ENCODE results near the gene SMIM9.
A peak's percentile ranks its signal among the peaks of the same experiment; 100 is the strongest.
"Not testable (repeated sequence)": the region's sequence is repeated elsewhere in the genome, so short reads cannot be mapped to it uniquely, and the experiment has no call there.

Gene SMIM9

GRCh38 chrX:154827194-154828015, 7.1 kb downstream of the SMIM9 start:
- no peaks in the 10 kb centered on the region for H3K9me3 ChIP-seq (ENCODE audit: control insufficient read depth, low read length)
- no peak for DNase-seq (ENCODE audit: low read depth)
- H3K9ac ChIP-seq (ENCODE audit: low read length) = no peak overlapping the region
- H3K36me3 ChIP-seq (ENCODE audit: control insufficient read depth, insufficient read depth, low read length, severe bottlenecking) = no peaks in the 10 kb centered on the region
- no peaks in the 10 kb centered on the region for H3K27me3 ChIP-seq (replicated peaks; ENCODE audit: control insufficient read depth, insufficient read depth, low read length)
- no peak overlapping the region for H3K4me3 ChIP-seq (ENCODE audit: low read length)
- H3K4me1 ChIP-seq (ENCODE audit: control insufficient read depth, insufficient read depth, low read length) = no peaks in the 10 kb centered on the region

DNA sequence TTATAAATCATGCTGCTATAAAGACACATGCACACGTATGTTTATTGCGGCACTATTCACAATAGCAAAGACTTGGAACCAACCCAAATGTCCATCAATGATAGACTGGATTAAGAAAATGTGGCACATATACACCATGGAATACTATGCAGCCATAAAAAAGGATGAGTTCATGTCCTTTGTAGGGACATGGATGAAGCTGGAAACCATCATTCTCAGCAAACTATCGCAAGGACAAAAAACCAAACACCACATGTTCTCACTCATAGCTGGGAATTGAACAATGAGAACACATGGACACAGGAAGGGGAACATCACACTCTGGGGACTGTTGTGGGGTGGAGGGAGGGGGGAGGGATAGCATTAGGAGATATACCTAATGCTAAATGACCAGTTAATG, 8.9 kb downstream of the SMIM9 start:
- not testable (repeated sequence) for H3K9me3 ChIP-seq (ENCODE audit: control insufficient read depth, low read length); H3K4me3 ChIP-seq (ENCODE audit: low read length); H3K36me3 ChIP-seq (ENCODE audit: control insufficient read depth, insufficient read depth, low read length, severe bottlenecking); H3K27me3 ChIP-seq (replicated peaks; ENCODE audit: control insufficient read depth, insufficient read depth, low read length); H3K9ac ChIP-seq (ENCODE audit: low read length); H3K4me1 ChIP-seq (ENCODE audit: control insufficient read depth, insufficient read depth, low read length); DNase-seq (ENCODE audit: low read depth)

- Histone ChIP-seq H3K27me3 (replicated peaks; ENCODE audit: control insufficient read depth, insufficient read depth, low read length) (no peaks in the 10 kb centered on the region), H3K4me1 (ENCODE audit: control insufficient read depth, insufficient read depth, low read length) (no peaks in the 10 kb centered on the region), H3K9ac (ENCODE audit: low read length) (no peak overlapping the region), H3K4me3 (ENCODE audit: low read length) (no peak overlapping the region), H3K9me3 (ENCODE audit: control insufficient read depth, low read length) (no peaks in the 10 kb centered on the region), H3K36me3 (ENCODE audit: control insufficient read depth, insufficient read depth, low read length, severe bottlenecking) (no peaks in the 10 kb centered on the region)
- no peak for DNase-seq (ENCODE audit: low read depth)
Measured at GRCh38 chrX:154824638-154825037, 9.8 kb downstream of the SMIM9 start.

- Histone ChIP-seq H3K4me3 (ENCODE audit: low read length) (no peak overlapping the region), H3K36me3 (ENCODE audit: control insufficient read depth, insufficient read depth, low read length, severe bottlenecking) (no peaks in the 10 kb centered on the region), H3K27me3 (replicated peaks; ENCODE audit: control insufficient read depth, insufficient read depth, low read length) (no peaks in the 10 kb centered on the region), H3K4me1 (ENCODE audit: control insufficient read depth, insufficient read depth, low read length) (no peaks in the 10 kb centered on the region), H3K9ac (ENCODE audit: low read length) (no peak overlapping the region), H3K9me3 (ENCODE audit: control insufficient read depth, low read length) (no peaks in the 10 kb centered on the region)
- DNase-seq (ENCODE audit: low read depth) = no peak
Measured at GRCh38 chrX:154822029-154822428, 12.4 kb downstream of the SMIM9 start.

- Histone ChIP-seq H3K36me3 (ENCODE audit: control insufficient read depth, insufficient read depth, low read length, severe bottlenecking) (no peaks in the 10 kb centered on the region), H3K9me3 (ENCODE audit: control insufficient read depth, low read length) (no peaks in the 10 kb centered on the region), H3K9ac (ENCODE audit: low read length) (no peak overlapping the region), H3K4me1 (ENCODE audit: control insufficient read depth, insufficient read depth, low read length) (no peaks in the 10 kb centered on the region), H3K4me3 (ENCODE audit: low read length) (no peak overlapping the region), H3K27me3 (replicated peaks; ENCODE audit: control insufficient read depth, insufficient read depth, low read length) (no peaks in the 10 kb centered on the region)
- no peak for DNase-seq (ENCODE audit: low read depth)
Measured at GRCh38 chrX:154821523-154821922, 12.9 kb downstream of the SMIM9 start.

GRCh38 chrX:154819771-154820341, 14.6 kb downstream of the SMIM9 start:
- Histone ChIP-seq H3K27me3 (replicated peaks; ENCODE audit: control insufficient read depth, insufficient read depth, low read length) (no peaks in the 10 kb centered on the region), H3K4me1 (ENCODE audit: control insufficient read depth, insufficient read depth, low read length) (no peaks in the 10 kb centered on the region), H3K9me3 (ENCODE audit: control insufficient read depth, low read length) (no peaks in the 10 kb centered on the region), H3K36me3 (ENCODE audit: control insufficient read depth, insufficient read depth, low read length, severe bottlenecking) (no peaks in the 10 kb centered on the region), H3K9ac (ENCODE audit: low read length) (no peak overlapping the region), H3K4me3 (ENCODE audit: low read length) (no peak overlapping the region)
- no peak for DNase-seq (ENCODE audit: low read depth)

DNA sequence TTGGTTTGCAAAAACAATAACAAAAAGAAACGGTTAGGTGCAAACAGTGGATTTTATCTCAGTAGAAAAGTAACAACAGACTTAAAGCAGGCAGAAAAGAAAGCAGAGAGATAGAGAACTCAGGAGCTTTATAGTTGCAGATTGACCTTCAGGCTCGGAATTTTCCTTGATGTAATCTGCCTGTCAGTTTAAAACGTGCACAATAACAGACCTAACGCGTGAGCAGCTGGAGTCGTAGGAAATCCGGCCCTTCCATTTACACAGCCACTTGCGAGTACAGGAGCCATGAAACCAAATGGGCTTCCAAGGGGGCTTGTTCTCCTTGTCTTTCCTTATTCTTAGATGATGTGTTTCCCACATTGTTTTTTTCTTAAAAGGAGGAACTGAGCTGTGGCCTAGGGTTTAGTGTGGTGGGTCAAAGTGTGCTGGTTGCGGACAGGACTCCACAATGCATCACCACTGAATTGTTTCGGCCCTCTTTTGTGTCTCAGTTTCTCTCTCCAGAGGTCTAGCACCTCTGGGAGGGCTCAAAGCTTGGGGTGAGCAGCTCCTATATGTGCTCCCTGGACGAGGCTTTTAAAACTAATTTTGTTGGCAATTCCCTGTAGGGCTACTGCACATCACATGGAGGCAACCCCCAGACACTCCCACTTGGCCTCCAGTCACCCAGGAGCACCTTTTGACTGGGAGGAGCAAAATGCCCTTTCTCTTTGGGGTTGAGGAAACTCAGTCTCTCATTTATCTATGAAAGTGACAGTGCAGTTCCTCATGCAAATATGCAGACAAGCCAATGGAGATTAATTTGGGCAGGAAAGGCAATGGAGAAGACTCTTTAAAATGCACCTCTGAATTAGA, 15.3 kb downstream of the SMIM9 start:
- DNase-seq (ENCODE audit: low read depth) = no peak
- H3K9me3 ChIP-seq (ENCODE audit: control insufficient read depth, low read length) = no peaks in the 10 kb centered on the region
- H3K9ac ChIP-seq (ENCODE audit: low read length) = no peak overlapping the region
- no peak overlapping the region for H3K4me3 ChIP-seq (ENCODE audit: low read length)
- no peaks in the 10 kb centered on the region for H3K36me3 ChIP-seq (ENCODE audit: control insufficient read depth, insufficient read depth, low read length, severe bottlenecking)
- H3K4me1 ChIP-seq (ENCODE audit: control insufficient read depth, insufficient read depth, low read length) = no peaks in the 10 kb centered on the region
- no peaks in the 10 kb centered on the region for H3K27me3 ChIP-seq (replicated peaks; ENCODE audit: control insufficient read depth, insufficient read depth, low read length)

DNA sequence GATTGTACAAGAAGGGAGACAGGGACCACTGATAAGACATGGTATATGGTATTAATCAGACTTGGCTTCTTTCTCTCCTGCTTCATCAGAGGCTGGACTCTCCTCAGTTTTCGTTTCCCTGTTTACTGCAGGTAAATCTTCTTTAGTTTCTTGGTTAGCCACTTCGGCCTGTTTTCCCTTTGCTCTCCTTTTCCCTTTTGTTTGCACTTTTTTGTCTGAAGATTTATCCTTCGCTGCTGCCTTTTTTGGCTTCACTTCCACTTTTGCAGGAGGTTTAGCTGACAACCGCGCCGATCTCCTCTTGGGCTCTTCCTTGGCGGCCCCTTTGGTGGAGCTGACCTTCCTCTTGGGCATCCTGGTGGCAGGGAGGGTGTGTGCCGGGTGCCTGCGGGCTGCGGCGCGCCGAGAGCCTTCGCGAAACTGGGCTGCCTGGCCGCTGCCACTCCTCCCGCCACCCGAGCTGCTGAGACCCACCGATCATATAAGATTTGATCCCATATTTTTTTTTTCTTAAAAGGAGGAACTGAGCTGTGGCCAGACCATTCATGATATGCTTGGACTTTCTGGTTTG, 17.3 kb downstream of the SMIM9 start:
- DNase-seq (ENCODE audit: low read depth); H3K4me1 ChIP-seq (ENCODE audit: control insufficient read depth, insufficient read depth, low read length); H3K9ac ChIP-seq (ENCODE audit: low read length); H3K9me3 ChIP-seq (ENCODE audit: control insufficient read depth, low read length); H3K27me3 ChIP-seq (replicated peaks; ENCODE audit: control insufficient read depth, insufficient read depth, low read length); H3K4me3 ChIP-seq (ENCODE audit: low read length); H3K36me3 ChIP-seq (ENCODE audit: control insufficient read depth, insufficient read depth, low read length, severe bottlenecking): not testable (repeated sequence)

DNA sequence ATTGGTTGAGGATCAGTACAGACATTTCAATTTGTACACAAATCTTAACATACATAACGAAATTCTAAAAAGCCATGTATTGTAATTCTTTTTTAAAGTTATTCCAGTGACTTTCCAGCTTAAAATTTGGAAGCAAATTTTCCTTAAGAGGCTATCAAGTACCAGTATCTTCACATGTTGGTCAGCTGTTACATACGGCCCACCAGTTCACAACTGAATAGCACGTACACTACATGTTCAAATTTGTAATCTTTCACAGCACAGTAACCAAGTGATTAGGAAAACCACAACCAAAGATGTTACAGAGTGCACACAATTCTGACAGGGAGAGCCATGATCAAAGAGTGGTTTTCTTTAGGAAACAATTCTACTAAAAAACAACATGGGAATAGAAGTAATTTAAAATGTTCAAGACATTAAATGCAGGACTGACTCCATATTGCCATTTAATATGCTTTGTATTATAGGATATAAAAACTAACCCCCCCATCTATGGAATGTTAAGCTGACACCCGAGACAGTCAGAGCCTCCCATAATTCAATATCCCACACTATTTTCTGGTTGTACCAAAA, 18.1 kb downstream of the SMIM9 start:
- not testable (repeated sequence) for H3K27me3 ChIP-seq (replicated peaks; ENCODE audit: control insufficient read depth, insufficient read depth, low read length); H3K36me3 ChIP-seq (ENCODE audit: control insufficient read depth, insufficient read depth, low read length, severe bottlenecking); H3K4me3 ChIP-seq (ENCODE audit: low read length); DNase-seq (ENCODE audit: low read depth); H3K9ac ChIP-seq (ENCODE audit: low read length); H3K9me3 ChIP-seq (ENCODE audit: control insufficient read depth, low read length); H3K4me1 ChIP-seq (ENCODE audit: control insufficient read depth, insufficient read depth, low read length)

- no peaks in the 10 kb centered on the region for H3K4me1 ChIP-seq (ENCODE audit: control insufficient read depth, insufficient read depth, low read length)
- H3K9ac ChIP-seq (ENCODE audit: low read length) = no peak overlapping the region
- no peaks in the 10 kb centered on the region for H3K27me3 ChIP-seq (replicated peaks; ENCODE audit: control insufficient read depth, insufficient read depth, low read length)
- DNase-seq (ENCODE audit: low read depth) = peak; percentile 38
- no peaks in the 10 kb centered on the region for H3K36me3 ChIP-seq (ENCODE audit: control insufficient read depth, insufficient read depth, low read length, severe bottlenecking)
- H3K4me3 ChIP-seq (ENCODE audit: low read length) = no peak overlapping the region
- no peaks in the 10 kb centered on the region for H3K9me3 ChIP-seq (ENCODE audit: control insufficient read depth, low read length)
Measured at GRCh38 chrX:154815274-154815818, 19.1 kb downstream of the SMIM9 start.
